Superior temporal gyrus (tissue), 1 donor: ENCODE results near the gene C9orf50.

Experiments
- DNase-seq: peaks from one replicate; pipeline ENCODE4 v3.0.0-alpha.2; 2016; ENCODE audit errors: extremely low spot score

The C9orf50 gene

GRCh38 chr9:129591916-129592315, 29.0 kb downstream of the C9orf50 start:
- DNase-seq: no peak

- DNase-seq: no peak
Observed at GRCh38 chr9:129590466-129590865, 30.4 kb downstream of the C9orf50 start.

GRCh38 chr9:129587487-129588262, 33.2 kb downstream of the C9orf50 start:
- no peak for DNase-seq

GRCh38 chr9:129586685-129587084, 34.2 kb downstream of the C9orf50 start:
- no peak for DNase-seq

GRCh38 chr9:129586245-129586644, 34.7 kb downstream of the C9orf50 start:
- DNase-seq: no peak

GRCh38 chr9:129585352-129585751, 35.5 kb downstream of the C9orf50 start:
- DNase-seq: no peak

GRCh38 chr9:129584136-129584535, 36.8 kb downstream of the C9orf50 start:
- peak; percentile 91 for DNase-seq

- no peak for DNase-seq
Observed at GRCh38 chr9:129583308-129584038, 37.4 kb downstream of the C9orf50 start.

GRCh38 chr9:129582855-129583254, 38.0 kb downstream of the C9orf50 start:
- no peak for DNase-seq

GRCh38 chr9:129581505-129582189, 39.3 kb downstream of the C9orf50 start:
- DNase-seq: no peak

GRCh38 chr9:129580211-129580915, 40.5 kb downstream of the C9orf50 start:
- DNase-seq: no peak

GRCh38 chr9:129579294-129579693, 41.6 kb downstream of the C9orf50 start:
- DNase-seq: no peak

- DNase-seq: no peak
Observed at GRCh38 chr9:129576546-129577543, 44.1 kb downstream of the C9orf50 start.

- no peak for DNase-seq
Observed at GRCh38 chr9:129575818-129576217, 45.1 kb downstream of the C9orf50 start.

- no peak for DNase-seq
Observed at GRCh38 chr9:129574911-129575585, 45.9 kb downstream of the C9orf50 start.

GRCh38 chr9:129573977-129574376, 46.9 kb downstream of the C9orf50 start:
- no peak for DNase-seq

- DNase-seq: no peak
Observed at GRCh38 chr9:129572517-129572916, 48.4 kb downstream of the C9orf50 start.

GRCh38 chr9:129572052-129572425, 48.9 kb downstream of the C9orf50 start:
- DNase-seq: no peak

GRCh38 chr9:129571298-129572051, 49.4 kb downstream of the C9orf50 start:
- DNase-seq: no peak
